ENCODE measurements around the gene JSRP1.

GRCh38 chr19:2278459-2279158 lies 22.4 kb upstream of the JSRP1 start:
- TF ChIP-seq CTCF (IDR thresholded peaks at IDR 0.05; ENCODE audit: low read length), result no peak
- no peak for TF ChIP-seq EZH2 (IDR thresholded peaks at IDR 0.05; ENCODE audit: borderline replicate concordance, low read length)

All from OCI-LY1 (cell line).